ENCODE results near the gene APAF1.

Gene APAF1

DNA sequence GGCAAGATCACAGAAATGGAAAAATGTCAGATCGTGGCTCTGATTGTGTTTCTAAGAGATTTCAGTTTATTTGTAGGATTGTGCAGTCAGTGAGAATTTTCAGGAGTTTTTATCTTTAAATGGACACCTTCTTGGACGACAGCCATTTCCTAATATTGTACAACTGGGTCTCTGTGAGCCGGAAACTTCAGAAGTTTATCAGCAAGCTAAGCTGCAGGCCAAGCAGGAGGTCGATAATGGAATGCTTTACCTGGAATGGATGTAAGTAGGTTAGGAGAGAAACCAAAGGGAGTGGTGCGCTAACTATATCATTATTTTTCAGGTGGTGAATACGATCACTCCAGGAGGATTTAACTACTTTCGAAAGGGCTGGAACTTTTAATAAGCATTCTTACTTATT lies 26.4 kb downstream of the APAF1 start:
- no peak overlapping the region for H3K4me3 ChIP-seq (ENCODE audit: low read depth, low read length)
- TF ChIP-seq, protein P1, sequence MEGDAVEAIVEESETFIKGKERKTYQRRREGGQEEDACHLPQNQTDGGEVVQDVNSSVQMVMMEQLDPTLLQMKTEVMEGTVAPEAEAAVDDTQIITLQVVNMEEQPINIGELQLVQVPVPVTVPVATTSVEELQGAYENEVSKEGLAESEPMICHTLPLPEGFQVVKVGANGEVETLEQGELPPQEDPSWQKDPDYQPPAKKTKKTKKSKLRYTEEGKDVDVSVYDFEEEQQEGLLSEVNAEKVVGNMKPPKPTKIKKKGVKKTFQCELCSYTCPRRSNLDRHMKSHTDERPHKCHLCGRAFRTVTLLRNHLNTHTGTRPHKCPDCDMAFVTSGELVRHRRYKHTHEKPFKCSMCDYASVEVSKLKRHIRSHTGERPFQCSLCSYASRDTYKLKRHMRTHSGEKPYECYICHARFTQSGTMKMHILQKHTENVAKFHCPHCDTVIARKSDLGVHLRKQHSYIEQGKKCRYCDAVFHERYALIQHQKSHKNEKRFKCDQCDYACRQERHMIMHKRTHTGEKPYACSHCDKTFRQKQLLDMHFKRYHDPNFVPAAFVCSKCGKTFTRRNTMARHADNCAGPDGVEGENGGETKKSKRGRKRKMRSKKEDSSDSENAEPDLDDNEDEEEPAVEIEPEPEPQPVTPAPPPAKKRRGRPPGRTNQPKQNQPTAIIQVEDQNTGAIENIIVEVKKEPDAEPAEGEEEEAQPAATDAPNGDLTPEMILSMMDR (IDR thresholded peaks at IDR 0.05; ENCODE audit: borderline replicate concordance, insufficient read depth, low read depth, low read length), result no peak

DNA sequence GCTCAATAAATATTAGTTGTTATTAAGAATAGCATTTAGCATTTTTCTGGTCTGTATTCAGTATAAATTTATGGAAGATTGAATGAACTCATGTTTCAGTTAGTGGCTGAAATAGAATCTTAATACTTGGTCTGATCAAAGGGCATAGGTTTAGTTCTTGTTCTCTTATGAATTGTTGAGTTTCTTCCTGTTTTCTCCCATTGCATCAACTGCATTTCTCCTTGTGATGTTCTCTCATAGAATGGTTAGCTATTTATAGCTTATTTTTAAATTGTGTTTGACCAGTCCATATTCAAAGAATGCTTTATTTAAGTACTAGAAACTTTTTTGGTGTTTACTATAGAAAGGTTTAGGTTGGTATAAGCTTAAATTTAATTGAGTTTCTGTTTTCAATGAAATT lies 29.8 kb downstream of the APAF1 start:
- TF ChIP-seq, protein P1 (IDR thresholded peaks at IDR 0.05; ENCODE audit: borderline replicate concordance, insufficient read depth, low read depth, low read length), result no peak

DNA sequence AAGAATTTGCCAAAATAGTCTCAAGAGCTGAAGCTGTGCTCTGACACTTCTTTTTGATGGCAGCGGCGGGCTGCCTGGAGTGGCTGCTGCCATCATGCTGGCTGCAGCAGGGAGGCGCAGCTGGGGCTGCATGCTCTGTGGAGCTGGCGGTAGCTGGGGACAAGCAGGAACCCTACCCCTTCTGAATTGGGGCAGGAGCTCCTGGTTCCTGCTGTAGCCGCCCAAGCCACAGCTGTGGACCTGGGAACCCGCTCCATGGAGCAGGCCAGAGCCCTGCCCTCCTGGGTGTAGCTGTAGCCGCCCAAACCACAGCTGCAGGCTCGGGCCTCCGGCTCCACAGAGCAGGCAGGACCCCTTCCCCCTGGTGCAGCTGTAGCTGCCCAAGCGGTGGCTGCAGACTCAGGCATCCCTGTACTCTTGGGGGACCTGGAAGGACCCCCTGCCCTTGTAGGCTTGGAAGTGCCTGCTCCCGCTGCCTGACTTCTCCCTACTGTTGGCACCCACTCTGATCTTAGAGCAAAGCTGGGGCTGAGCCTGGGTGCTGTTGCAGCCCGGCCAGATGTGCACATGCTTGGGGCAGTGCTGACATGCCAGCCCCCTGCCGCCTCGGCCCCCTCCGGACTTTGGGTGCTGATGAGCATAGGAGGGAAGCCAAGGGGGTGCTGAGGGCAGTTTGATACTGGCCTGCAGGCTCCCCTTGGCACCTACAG lies 33.3 kb downstream of the APAF1 start:
- TF ChIP-seq, protein P1 (IDR thresholded peaks at IDR 0.05; ENCODE audit: borderline replicate concordance, insufficient read depth, low read depth, low read length), result no peak

More for the DNA sequence above, 29.8 kb downstream of the APAF1 start:
- H3K4me3 ChIP-seq (ENCODE audit: low read depth, low read length), result no peak overlapping the region

DNA sequence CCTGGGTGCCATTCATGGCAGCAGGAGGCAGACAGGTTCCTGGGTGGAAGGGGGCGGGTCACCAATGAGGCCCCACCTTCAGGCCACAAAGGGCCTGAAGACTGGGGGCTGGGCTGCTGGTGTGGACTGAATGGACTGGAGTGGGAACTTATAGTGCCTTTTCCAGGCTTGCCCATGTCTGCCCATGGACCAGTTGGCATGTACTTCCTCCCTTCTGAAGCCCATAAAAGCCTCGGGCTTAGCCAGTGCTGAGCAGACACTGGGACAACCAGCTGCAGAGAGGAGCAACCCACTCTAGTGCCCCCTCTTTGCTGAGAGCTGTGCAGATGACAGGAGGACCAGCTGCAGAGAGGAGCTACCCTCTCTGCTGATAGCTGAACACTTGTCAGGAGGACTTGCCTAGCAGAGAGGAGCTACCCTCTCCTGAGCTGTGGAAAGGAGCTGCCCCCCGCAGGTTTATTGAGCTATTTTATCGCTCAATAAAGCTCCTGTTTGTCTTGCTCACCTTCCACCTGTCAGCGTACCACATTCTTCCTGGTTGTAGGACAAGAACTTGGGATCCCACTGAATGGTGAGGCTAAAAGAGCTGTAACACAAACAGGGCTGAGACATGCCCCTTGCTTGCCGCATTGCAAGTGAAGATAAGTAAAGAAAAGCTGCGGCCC lies 34.0 kb downstream of the APAF1 start:
- TF ChIP-seq, protein P1 (IDR thresholded peaks at IDR 0.05; ENCODE audit: borderline replicate concordance, insufficient read depth, low read depth, low read length), result no peak
- no peak overlapping the region for H3K4me3 ChIP-seq (ENCODE audit: low read depth, low read length)

More for the DNA sequence above, 33.3 kb downstream of the APAF1 start:
- no peak overlapping the region for H3K4me3 ChIP-seq (ENCODE audit: low read depth, low read length)

DNA sequence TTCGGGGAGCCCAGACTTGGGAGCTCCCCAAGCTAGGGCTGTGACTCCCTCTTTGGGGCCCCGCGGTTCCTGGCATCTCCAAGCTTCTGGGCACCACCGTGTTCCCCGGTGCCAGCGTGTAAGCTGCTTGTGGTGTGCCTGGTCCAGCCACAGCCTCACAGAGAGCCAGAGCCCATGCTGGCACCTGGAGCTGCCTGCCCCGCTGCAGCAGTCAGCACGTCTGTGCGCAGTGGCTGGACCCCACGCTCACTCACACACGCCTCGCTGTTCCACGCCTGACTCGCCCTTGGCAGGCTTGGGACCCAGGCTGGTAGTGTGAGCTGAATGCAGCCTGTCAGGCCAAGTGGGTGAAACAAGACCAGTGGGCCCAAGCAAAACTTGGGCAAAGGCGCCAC lies 34.5 kb downstream of the APAF1 start:
- TF ChIP-seq, protein P1 (IDR thresholded peaks at IDR 0.05; ENCODE audit: borderline replicate concordance, insufficient read depth, low read depth, low read length), result no peak
- H3K4me3 ChIP-seq (ENCODE audit: low read depth, low read length), result no peak overlapping the region

DNA sequence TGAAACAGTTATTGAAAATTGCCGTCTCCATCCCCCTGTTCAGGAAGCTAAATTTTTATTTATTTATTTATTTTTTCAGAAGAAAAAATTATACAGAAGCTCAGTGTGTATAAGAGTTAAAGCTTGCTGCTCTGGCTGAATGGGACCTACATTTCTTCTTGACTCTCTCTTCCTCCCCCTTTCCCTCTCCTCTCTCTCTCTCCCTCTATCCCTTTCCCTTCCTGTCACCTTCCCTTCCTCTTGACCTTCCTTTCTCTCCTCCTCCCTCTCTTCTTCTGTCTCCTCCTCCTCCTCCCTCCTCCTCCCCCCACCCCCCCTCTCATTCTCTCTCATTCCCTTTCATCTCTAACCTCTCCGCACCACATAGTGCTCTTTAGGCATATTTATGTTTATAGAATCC lies 39.1 kb downstream of the APAF1 start:
- no peak overlapping the region for H3K4me3 ChIP-seq (ENCODE audit: low read depth, low read length)
- TF ChIP-seq, protein P1 (IDR thresholded peaks at IDR 0.05; ENCODE audit: borderline replicate concordance, insufficient read depth, low read depth, low read length), result no peak

DNA sequence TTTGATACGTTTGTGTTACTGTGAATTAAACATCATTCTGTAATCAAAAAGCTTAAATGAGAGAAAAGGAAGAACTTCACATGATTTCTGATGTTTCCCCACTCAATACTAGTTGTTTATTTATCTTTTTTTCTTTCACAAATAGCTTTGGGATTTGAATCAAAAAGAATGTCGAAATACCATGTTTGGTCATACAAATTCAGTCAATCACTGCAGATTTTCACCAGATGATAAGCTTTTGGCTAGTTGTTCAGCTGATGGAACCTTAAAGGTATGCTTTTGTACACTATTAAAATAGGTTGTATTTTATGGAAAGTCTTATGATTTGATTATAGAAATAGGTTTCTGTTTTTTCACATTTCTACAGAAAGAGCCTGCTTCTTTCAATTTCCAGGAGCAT lies 41.5 kb downstream of the APAF1 start:
- TF ChIP-seq, protein P1 (IDR thresholded peaks at IDR 0.05; ENCODE audit: borderline replicate concordance, insufficient read depth, low read depth, low read length), result no peak
- no peak overlapping the region for H3K4me3 ChIP-seq (ENCODE audit: low read depth, low read length)
